Measurements from ENCODE around the gene BTBD2.

DNA sequence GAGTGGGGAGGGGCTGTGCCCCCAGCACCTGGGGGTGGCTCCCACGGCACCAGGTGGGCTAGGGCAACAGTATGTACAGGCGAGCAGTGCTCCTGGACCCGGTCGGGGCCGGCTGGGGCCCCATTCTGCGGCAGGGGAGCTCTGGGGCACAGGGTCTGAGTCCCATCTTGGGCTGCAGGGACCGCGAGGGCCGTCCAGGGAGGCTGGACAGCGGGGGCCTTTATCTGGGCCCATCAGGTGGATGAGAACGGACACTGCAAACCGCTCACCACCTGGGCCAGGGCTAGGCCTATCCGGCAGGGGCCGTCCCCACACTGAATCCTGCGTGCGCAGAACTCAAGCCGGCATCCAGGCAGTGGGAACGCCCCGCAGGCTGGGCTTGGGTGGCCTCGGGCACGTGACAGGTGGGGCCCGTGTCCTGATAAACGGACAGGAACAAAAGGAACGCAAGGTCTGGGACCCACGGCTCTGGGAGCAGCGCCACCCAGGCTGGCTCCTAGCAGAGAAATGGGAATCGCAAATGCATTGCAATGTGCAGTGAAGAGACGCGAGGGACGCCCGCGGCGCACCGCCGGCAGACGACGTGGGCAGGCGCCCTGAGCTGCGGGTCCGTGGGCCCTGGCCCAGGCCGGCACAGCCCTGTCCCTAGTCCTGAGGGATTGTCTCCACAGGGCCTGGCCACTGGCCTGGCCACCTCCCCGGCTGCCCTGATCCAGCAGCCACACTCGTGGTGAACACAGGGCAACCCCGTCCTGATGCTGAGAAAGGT is 29.7 kb downstream of the BTBD2 start:
- TF ChIP-seq, protein P1, sequence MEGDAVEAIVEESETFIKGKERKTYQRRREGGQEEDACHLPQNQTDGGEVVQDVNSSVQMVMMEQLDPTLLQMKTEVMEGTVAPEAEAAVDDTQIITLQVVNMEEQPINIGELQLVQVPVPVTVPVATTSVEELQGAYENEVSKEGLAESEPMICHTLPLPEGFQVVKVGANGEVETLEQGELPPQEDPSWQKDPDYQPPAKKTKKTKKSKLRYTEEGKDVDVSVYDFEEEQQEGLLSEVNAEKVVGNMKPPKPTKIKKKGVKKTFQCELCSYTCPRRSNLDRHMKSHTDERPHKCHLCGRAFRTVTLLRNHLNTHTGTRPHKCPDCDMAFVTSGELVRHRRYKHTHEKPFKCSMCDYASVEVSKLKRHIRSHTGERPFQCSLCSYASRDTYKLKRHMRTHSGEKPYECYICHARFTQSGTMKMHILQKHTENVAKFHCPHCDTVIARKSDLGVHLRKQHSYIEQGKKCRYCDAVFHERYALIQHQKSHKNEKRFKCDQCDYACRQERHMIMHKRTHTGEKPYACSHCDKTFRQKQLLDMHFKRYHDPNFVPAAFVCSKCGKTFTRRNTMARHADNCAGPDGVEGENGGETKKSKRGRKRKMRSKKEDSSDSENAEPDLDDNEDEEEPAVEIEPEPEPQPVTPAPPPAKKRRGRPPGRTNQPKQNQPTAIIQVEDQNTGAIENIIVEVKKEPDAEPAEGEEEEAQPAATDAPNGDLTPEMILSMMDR (conservative IDR thresholded peaks at IDR 0.05) = no peak
- TF ChIP-seq EZH2 (IDR thresholded peaks at IDR 0.05; ENCODE audit: low read depth) = no peak
